Measurements from ENCODE around the gene CD7.

DNA sequence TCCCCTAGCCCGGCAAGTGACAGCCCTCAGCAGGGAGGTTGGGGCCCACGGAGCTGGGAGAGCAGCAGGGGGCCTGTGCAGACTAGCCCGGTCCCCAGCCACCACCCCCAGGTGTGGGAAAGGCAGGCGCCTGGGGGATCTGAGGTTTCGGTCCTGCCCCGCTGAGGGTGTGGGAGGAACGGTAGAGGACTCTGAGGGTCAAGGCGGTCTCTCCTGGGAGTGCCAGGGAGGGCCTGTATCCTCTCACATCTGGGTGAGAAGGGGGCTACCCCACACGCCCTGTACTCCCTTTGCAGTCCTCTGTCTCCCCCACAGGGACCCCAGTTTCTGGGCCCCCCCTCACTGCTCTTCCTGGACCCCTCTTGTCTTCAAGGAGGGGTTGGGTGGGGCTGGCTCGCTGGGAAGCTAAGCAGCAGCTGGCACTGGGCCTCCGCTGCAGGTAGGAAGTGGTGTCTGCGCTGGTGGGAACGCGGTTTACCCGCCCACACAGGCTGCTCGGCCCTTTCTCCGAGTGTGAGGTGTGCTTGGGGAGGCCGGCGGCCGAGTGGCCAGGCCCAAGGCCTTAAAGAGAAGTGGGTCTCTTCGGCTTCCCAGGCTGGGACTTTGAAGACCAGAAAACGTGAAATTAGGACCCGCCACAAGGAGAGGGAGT lies 15.4 kb downstream of the CD7 start:
- TF ChIP-seq, protein P1, sequence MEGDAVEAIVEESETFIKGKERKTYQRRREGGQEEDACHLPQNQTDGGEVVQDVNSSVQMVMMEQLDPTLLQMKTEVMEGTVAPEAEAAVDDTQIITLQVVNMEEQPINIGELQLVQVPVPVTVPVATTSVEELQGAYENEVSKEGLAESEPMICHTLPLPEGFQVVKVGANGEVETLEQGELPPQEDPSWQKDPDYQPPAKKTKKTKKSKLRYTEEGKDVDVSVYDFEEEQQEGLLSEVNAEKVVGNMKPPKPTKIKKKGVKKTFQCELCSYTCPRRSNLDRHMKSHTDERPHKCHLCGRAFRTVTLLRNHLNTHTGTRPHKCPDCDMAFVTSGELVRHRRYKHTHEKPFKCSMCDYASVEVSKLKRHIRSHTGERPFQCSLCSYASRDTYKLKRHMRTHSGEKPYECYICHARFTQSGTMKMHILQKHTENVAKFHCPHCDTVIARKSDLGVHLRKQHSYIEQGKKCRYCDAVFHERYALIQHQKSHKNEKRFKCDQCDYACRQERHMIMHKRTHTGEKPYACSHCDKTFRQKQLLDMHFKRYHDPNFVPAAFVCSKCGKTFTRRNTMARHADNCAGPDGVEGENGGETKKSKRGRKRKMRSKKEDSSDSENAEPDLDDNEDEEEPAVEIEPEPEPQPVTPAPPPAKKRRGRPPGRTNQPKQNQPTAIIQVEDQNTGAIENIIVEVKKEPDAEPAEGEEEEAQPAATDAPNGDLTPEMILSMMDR (conservative IDR thresholded peaks at IDR 0.05; ENCODE audit: low read depth, low read length), result no peak
- TF ChIP-seq EZH2 (IDR thresholded peaks at IDR 0.05; ENCODE audit: borderline replicate concordance, low read depth, low read length, poor library complexity, severe bottlenecking), result no peak

Data from A673 (cell line).